NCI-H2029 (cell line): Measurements from ENCODE around the gene PEX14.
"Not testable (repeated sequence)": the region's sequence is repeated elsewhere in the genome, so short reads cannot be mapped to it uniquely, and the experiment has no call there.

Source experiments
- DNase-seq: peaks from one replicate; lab custom pipeline; 2025; lab: John Stamatoyannopoulos, UW

PEX14 gene, protein sequence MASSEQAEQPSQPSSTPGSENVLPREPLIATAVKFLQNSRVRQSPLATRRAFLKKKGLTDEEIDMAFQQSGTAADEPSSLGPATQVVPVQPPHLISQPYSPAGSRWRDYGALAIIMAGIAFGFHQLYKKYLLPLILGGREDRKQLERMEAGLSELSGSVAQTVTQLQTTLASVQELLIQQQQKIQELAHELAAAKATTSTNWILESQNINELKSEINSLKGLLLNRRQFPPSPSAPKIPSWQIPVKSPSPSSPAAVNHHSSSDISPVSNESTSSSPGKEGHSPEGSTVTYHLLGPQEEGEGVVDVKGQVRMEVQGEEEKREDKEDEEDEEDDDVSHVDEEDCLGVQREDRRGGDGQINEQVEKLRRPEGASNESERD

DNA sequence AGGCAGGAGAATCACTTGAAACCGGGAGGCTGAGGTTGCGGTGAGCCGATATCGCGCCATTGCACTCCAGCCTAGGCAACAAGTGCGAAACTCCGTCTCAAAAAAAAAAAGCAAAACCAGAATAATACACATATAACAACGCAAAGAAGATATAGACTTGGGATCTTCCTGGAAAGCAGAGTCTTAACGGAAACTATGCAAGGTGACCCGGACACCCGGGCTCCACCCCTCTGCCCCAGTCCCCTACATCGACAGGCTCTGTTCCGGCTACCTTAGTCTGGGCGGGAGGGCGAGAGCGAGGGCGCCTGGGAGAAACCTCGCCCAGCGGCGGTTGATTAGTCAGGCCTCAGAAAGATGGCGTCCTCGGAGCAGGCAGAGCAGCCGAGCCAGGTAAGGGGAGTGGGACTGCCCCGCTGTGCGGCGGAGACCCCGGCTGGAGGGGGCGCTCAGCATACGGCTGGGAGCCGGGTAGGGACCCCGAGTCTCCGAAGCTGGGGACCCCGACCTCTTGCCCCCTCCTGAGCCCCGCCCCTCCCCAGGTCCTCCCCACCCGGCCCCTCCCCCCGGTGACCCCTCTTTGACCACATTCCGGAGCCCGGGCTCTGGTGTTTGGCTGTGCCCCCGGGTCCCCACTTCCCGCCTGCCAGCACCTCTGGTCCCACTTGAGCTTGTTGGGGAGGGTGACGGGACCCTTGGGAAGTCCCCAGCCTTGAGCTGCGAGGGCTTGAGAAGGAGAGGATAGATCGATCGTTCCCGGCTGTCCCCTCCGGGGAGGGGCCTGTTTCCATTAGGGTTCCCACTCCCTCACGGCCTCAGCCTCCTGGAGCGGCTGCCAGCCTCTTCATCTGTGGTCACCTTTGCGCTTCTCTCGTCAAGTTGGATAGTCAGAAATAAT is at the start of gene PEX14:
Gene PEX14, plus strand, starts transcription at position 338 of the 895 bp plus-strand sequence. Its CDS starts 17 bp downstream, at position 355.
- peak; percentile 70 for DNase-seq

- DNase-seq, result not testable (repeated sequence)
Observed at GRCh38 chr1:10425826-10426534, 48.8 kb upstream of the PEX14 start.

GRCh38 chr1:10426535-10426848 is 48.3 kb upstream of the PEX14 start:
- not testable (repeated sequence) for DNase-seq

DNA sequence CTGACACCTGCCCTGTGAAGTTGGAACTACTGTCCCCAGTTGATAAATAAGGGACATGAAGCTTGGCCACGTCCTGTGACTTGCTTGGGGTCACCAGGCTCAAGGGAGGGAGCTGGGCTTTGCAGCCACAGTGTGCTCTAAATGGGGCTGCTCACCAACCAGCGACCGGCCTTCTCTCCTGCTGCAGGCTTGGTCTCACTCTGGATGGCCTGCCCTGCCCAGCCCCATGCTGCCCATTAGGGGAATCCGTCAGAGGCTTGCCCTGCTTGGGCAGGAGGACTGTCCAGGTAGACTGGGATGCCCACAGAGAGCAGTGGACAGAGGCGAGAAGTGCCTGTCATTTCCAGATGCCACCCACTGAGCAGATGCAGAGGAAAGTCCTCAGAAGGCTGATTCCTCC is 45.8 kb upstream of the PEX14 start:
- DNase-seq, result no peak

GRCh38 chr1:10429868-10430215 is 44.9 kb upstream of the PEX14 start:
- no peak for DNase-seq

DNA sequence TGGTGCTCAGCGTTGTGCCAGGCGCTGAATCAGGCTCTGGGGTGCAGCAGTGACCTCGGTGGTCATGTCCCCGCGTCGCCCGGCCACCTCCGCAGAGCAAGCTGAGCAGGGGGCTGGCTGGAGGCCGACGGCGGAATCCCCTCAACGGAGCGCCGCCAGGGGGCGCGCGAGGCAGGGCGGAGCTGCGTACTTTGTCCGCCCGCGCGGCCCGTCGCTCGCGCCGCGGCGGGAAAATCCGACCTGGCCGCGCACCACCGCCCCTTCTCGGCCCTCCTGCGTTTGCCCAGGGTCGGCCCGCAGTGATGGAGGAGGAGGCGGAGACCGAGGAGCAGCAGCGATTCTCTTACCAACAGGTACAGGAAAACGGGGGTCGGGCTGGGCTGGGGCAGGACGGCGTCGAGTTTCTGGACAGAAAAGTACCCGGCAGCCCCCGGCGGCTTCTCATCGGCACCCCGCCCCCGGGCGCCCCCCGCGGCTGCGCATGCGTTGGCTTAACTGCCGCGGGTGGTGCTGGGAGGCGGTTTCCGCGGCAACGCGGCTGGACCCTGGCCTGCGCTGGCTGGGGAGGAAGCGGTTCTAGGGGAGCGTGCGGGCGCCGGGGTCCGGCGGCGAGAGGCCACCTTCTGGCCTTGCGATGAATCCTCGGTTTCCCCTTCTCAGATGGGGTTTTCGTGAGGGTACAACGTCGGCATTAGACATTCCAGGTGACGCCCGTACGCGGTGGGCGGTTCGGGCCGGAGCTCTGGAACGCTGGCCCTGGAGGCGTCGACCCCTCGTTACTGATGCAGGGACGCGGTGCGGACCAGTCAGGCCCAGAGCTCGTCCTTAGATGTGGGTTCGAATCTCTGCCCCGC is 44.3 kb upstream of the PEX14 start, which contains the start of gene CENPS:
Gene CENPS, plus strand, starts transcription at position 218 of the 854 bp plus-strand sequence. Its CDS starts 85 bp downstream, at position 303.
- DNase-seq, result peak; percentile 71

GRCh38 chr1:10431070-10431730 is 43.5 kb upstream of the PEX14 start:
- DNase-seq, result peak; percentile 21

- DNase-seq, result no peak
Observed at GRCh38 chr1:10432910-10433700, 41.6 kb upstream of the PEX14 start.

DNA sequence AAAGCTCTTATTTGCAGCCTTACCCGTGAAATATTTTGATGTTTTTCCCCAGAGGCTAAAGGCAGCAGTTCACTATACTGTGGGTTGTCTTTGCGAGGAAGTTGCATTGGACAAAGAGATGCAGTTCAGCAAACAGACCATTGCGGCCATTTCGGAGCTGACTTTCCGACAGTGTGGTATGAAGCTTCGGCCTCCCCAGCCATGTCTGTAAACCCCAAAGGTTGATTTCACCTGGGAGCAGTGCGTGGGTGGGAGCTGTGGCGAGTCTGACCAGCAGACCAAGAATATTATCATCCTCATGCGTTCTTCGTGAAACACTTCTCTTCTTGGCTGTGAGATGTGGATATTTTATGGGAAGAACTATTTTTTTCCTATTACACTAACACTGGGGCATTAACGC is 41.0 kb upstream of the PEX14 start:
- no peak for DNase-seq

DNA sequence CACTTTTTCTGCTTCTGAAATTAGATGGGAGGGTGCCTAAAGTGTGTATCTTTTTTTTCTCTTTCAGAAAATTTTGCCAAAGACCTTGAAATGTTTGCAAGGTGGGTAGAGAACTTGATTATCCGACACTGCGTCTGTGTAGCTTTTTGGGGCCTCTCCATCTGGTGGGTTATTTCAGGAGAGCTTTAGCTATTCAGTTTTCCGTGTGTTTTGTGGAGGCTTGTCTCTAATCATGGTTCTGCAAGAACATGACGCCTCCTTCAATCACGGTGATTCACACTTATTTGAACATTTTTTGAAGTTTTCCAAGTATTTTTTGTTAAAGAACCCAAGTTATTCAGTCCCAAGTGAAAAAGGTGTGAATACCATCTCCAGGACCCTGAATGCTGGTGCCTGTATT is 40.2 kb upstream of the PEX14 start:
- DNase-seq, result no peak

DNA sequence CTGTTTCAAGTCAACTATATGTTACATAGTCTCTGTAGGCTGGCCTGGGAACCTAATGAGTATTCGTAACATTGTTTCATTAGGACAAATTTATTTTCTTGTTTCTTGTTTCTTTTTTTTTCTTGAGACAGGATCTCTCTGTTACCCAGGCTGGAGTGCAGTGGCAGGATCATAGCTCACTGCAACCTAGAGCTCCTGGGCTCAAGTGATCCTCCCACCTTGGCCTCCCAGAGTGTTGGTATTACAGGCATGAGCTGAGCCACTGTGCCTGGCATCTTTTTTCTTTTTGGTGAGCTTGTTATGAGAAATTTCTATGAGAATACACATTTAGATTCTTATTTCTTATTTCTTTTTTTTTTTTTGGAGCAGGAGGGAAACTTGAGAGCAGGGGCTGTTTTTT is 37.7 kb upstream of the PEX14 start:
- DNase-seq, result no peak

- peak; percentile 27 for DNase-seq
Observed at GRCh38 chr1:10438677-10439163, 36.0 kb upstream of the PEX14 start.

DNA sequence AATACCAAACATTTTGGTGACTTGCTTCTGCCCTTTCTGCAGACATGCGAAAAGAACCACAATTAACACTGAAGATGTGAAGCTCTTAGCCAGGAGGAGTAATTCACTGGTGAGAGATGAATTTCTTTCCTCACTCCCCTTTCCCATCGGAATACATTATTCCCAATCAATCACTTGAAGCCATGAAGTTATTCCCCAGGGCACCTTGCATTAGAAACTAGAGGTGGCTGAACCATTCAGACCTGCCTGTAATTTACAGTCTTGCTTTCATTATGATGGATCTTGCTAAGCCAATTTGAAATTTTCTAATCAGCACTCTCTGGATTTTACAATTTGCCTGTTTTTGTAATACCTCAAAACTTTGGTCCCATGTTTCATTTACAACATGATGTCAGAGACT is 34.4 kb upstream of the PEX14 start:
- DNase-seq, result no peak

- no peak for DNase-seq
Observed at GRCh38 chr1:10440794-10441193, 34.0 kb upstream of the PEX14 start.

DNA sequence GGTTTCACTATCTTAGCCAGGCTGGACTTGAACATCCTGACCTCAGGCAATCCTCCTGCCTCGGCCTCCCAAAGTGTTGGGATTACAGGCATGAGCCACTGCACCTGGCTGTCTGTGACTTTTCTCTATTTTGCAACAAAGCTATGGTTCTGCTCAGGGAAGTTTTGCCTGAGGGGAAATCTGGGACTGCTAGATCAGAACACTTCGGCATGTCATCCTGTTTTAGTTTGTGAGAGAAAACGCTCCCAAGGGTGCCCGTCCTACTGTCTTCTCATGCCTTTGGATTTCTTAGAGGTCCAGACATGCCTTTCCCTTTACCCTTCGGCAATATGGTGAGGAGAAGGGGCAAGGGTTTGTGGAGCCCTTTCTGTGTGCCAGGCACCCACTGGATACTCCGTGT is 30.5 kb upstream of the PEX14 start:
- no peak for DNase-seq

GRCh38 chr1:10444795-10445397 is 29.9 kb upstream of the PEX14 start:
- no peak for DNase-seq

- DNase-seq, result no peak
Observed at GRCh38 chr1:10446790-10447422, 27.8 kb upstream of the PEX14 start.

- DNase-seq, result no peak
Observed at GRCh38 chr1:10449751-10450150, 25.0 kb upstream of the PEX14 start, which contains the start of gene CORT. Gene CORT (plus strand): TSS chr1:10450031. CDS start chr1:10450224, 193 bp downstream.
